ENCODE measurements around the gene FBP2.

GRCh38 chr9:94627287-94627686 lies 33.7 kb upstream of the FBP2 start:
- TF ChIP-seq CTCF (IDR thresholded peaks at IDR 0.05), result no peak
- TF ChIP-seq POLR2A (IDR thresholded peaks at IDR 0.05), result no peak
